Hepatocyte (in vitro differentiated cells): ENCODE measurements around the gene SGSM1.

Experiments used
- EZH2phosphoT487 ChIP-seq: fragments of 200-600 bp; sonication (generic); IDR thresholded peaks from one replicate; pipeline ENCODE4 v1.6.1; 2018; ENCODE audit warnings: antibody characterized with exemption, mild to moderate bottlenecking, low read depth, moderate library complexity; ENCODE audit not compliant: unreplicated experiment, severe bottlenecking
- TF ChIP-seq, protein P1 (sequence below): fragments of 200-600 bp; sonication (generic); IDR thresholded peaks from 2 replicates; pipeline ENCODE4 v1.5.1; 2016; ENCODE audit warnings: antibody characterized with exemption, mild to moderate bottlenecking; ENCODE audit not compliant: poor library complexity

DNA sequence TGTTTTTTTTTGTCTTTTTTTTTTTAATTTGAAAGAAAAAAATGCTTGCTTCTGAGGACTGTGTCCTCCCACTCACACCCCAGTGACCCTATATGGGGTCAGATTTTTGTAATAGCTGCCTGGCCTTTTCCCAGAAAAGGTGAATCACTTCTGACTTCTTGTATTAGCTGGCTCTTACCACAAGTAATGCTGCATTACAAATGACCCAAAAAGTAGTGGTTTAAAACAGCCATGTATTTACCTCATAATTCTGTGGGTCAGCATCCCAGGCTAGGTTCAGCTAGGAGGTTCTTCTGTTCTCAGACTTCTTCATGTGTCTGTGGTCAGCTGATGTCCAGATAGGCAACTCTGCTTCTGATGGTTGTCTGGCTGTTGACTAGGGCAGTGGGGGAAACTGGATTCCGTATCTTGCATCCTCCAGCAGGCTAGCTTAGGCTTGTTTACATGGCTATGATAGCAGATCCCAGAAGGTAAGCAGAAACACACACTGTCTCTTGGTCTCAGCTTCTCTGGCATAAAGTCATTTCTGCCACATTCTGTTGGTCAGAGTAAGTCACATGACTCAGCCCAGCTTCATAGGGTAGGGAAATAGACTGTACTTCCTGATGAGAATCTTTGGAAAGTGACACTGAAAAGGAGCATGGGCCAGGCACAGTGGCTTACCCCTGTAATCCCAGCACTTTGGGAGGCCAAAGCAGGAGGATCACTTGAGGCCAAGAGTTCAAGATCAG, 121.0 kb downstream of the SGSM1 start:
- TF ChIP-seq, protein P1, sequence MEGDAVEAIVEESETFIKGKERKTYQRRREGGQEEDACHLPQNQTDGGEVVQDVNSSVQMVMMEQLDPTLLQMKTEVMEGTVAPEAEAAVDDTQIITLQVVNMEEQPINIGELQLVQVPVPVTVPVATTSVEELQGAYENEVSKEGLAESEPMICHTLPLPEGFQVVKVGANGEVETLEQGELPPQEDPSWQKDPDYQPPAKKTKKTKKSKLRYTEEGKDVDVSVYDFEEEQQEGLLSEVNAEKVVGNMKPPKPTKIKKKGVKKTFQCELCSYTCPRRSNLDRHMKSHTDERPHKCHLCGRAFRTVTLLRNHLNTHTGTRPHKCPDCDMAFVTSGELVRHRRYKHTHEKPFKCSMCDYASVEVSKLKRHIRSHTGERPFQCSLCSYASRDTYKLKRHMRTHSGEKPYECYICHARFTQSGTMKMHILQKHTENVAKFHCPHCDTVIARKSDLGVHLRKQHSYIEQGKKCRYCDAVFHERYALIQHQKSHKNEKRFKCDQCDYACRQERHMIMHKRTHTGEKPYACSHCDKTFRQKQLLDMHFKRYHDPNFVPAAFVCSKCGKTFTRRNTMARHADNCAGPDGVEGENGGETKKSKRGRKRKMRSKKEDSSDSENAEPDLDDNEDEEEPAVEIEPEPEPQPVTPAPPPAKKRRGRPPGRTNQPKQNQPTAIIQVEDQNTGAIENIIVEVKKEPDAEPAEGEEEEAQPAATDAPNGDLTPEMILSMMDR: no peak
- no peak for TF ChIP-seq EZH2phosphoT487
